ENCODE results near the gene GRIN3B.
A peak's percentile ranks its signal among the peaks of the same experiment; 100 is the strongest.
"Not testable (repeated sequence)": the region's sequence is repeated elsewhere in the genome, so short reads cannot be mapped to it uniquely, and the experiment has no call there.

The GRIN3B gene

GRCh38 chr19:1019980-1020867, 20.0 kb downstream of the GRIN3B start:
- Histone ChIP-seq H3K56ac (ENCODE audit: low read length) (peak overlapping the region; percentile 96), H3K27me3 (ENCODE audit: insufficient read depth, low read length, poor library complexity) (no peaks in the 10 kb centered on the region), H4K5ac (ENCODE audit: low read length) (no peak overlapping the region), H3K27ac (ENCODE audit: low read depth, low read length) (peak overlapping the region; percentile 63), H3K4me3 (ENCODE audit: low read length) (peak overlapping the region; percentile 77), H2BK15ac (replicated peaks; ENCODE audit: low read depth) (no peak overlapping the region), H2BK5ac (ENCODE audit: low read length) (no peak overlapping the region), H3K4me1 (ENCODE audit: control insufficient read depth, low read depth, low read length) (peaks cover 6% of the 10 kb centered on the region), H3K23ac (ENCODE audit: low read length) (no peak overlapping the region), H3K4ac (ENCODE audit: low read depth, low read length) (peak overlapping the region; percentile 44), H2AK5ac (ENCODE audit: low read length) (no peak overlapping the region), H3K79me2 (ENCODE audit: control insufficient read depth, insufficient read depth, low read length) (peaks cover 55% of the 10 kb centered on the region), H3K9ac (ENCODE audit: low read length) (peak overlapping the region; percentile 87), H4K8ac (ENCODE audit: low read depth, low read length) (no peak overlapping the region), H3K79me1 (ENCODE audit: low read length) (peaks cover 23% of the 10 kb centered on the region), H3K18ac (ENCODE audit: low read length) (peak overlapping the region; percentile 97), H2BK120ac (ENCODE audit: low read depth, low read length) (no peak overlapping the region), H3K36me3 (ENCODE audit: control insufficient read depth, insufficient read depth, low read length) (no peaks in the 10 kb centered on the region), H3K4me2 (ENCODE audit: low read length) (peak overlapping the region; percentile 85)
- WGBS (ENCODE audit: extremely low coverage, insufficient coverage, low lambda C conversion rate): no CpG with 5 or more reads among the region's 60 CpGs
- DNase-seq: peak; percentile 64

DNA sequence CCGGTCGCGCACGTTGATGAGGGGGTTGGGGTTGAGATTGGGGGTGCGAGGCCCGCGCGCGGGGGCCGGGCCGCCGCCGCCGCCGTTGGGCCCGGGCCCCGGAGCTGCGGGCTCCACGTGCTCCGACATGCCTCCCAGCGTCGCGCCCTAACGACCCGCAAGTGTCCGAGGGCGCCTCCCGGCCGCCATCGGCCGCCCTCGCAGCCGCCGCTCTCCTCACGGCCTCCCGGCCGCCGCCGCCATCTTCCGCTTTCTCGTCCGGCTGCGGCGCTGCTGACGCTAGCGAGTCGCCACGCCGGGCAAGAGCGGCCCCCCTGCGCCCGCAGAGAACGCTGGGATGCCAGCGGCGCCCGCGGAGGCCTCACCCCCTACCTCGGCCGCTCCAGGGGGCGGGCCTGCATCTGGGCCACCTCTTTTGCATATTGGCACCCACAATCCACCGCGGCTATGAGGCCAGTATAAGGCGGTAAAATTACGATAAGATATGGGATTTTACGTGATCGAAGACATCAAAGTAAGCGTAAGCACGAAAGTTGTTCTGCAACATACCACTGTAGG, 20.7 kb downstream of the GRIN3B start, which contains the start of gene TMEM259:
Gene TMEM259 (minus strand): TSS at position 256 of the 558 bp plus-strand sequence. CDS start 127 bp downstream, at position 129.
- H2BK120ac ChIP-seq (ENCODE audit: low read depth, low read length): no peak within 1 kb of the TSS
- no peaks in the 10 kb centered on the region for H3K27me3 ChIP-seq (ENCODE audit: insufficient read depth, low read length, poor library complexity)
- H4K8ac ChIP-seq (ENCODE audit: low read depth, low read length): no peak within 1 kb of the TSS
- H2BK15ac ChIP-seq (replicated peaks; ENCODE audit: low read depth): no peak within 1 kb of the TSS
- H3K56ac ChIP-seq (ENCODE audit: low read length): peak within 1 kb of the TSS; percentile 96
- peak; percentile 97 for DNase-seq
- H4K5ac ChIP-seq (ENCODE audit: low read length): no peak within 1 kb of the TSS
- peaks cover 6% of the 10 kb centered on the region for H3K4me1 ChIP-seq (ENCODE audit: control insufficient read depth, low read depth, low read length)
- H3K23ac ChIP-seq (ENCODE audit: low read length): no peak within 1 kb of the TSS
- peak within 1 kb of the TSS; percentile 64 for H2BK5ac ChIP-seq (ENCODE audit: low read length)
- peak within 1 kb of the TSS; percentile 63 for H3K27ac ChIP-seq (ENCODE audit: low read depth, low read length)
- peak within 1 kb of the TSS; percentile 77 for H3K4me3 ChIP-seq (ENCODE audit: low read length)
- peak within 1 kb of the TSS; percentile 44 for H3K4ac ChIP-seq (ENCODE audit: low read depth, low read length)
- no CpG with 5 or more reads among the region's 68 CpGs for WGBS (ENCODE audit: extremely low coverage, insufficient coverage, low lambda C conversion rate)
- no peak within 1 kb of the TSS for H2AK5ac ChIP-seq (ENCODE audit: low read length)
- H3K9ac ChIP-seq (ENCODE audit: low read length): peak within 1 kb of the TSS; percentile 87
- peak within 1 kb of the TSS; percentile 85 for H3K4me2 ChIP-seq (ENCODE audit: low read length)
- H3K18ac ChIP-seq (ENCODE audit: low read length): peak within 1 kb of the TSS; percentile 97
- peaks cover 47% of the 10 kb centered on the region for H3K79me2 ChIP-seq (ENCODE audit: control insufficient read depth, insufficient read depth, low read length)
- no peaks in the 10 kb centered on the region for H3K36me3 ChIP-seq (ENCODE audit: control insufficient read depth, insufficient read depth, low read length)
- H3K79me1 ChIP-seq (ENCODE audit: low read length): peaks cover 17% of the 10 kb centered on the region

DNA sequence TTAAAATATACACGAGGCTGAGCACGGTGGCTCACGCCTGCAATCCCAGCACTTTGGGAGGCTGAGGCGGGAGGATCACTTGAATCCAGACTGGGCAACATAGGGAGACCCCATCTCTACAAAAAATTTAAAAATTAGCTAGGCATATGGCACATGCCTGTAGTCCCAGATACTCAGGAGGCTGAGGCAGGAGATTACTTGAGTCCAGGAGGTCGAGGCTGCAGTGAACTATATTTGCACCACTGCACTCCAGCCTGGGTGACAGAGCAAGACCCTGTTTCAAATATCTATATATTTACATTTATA, 23.6 kb downstream of the GRIN3B start:
- not testable (repeated sequence) for H3K4me3 ChIP-seq (ENCODE audit: low read length); H3K4ac ChIP-seq (ENCODE audit: low read depth, low read length); H3K23ac ChIP-seq (ENCODE audit: low read length); H2AK5ac ChIP-seq (ENCODE audit: low read length); H3K36me3 ChIP-seq (ENCODE audit: control insufficient read depth, insufficient read depth, low read length); H3K56ac ChIP-seq (ENCODE audit: low read length); H4K8ac ChIP-seq (ENCODE audit: low read depth, low read length); H3K9ac ChIP-seq (ENCODE audit: low read length); DNase-seq; H4K5ac ChIP-seq (ENCODE audit: low read length); H3K79me1 ChIP-seq (ENCODE audit: low read length); H3K4me2 ChIP-seq (ENCODE audit: low read length); H3K18ac ChIP-seq (ENCODE audit: low read length); H3K27me3 ChIP-seq (ENCODE audit: insufficient read depth, low read length, poor library complexity); H3K27ac ChIP-seq (ENCODE audit: low read depth, low read length); H2BK15ac ChIP-seq (replicated peaks; ENCODE audit: low read depth); H2BK5ac ChIP-seq (ENCODE audit: low read length); H2BK120ac ChIP-seq (ENCODE audit: low read depth, low read length); H3K4me1 ChIP-seq (ENCODE audit: control insufficient read depth, low read depth, low read length)
- peaks cover 41% of the 10 kb centered on the region for H3K79me2 ChIP-seq (ENCODE audit: control insufficient read depth, insufficient read depth, low read length)
- no CpG with 5 or more reads among the region's 5 CpGs for WGBS (ENCODE audit: extremely low coverage, insufficient coverage, low lambda C conversion rate)

DNA sequence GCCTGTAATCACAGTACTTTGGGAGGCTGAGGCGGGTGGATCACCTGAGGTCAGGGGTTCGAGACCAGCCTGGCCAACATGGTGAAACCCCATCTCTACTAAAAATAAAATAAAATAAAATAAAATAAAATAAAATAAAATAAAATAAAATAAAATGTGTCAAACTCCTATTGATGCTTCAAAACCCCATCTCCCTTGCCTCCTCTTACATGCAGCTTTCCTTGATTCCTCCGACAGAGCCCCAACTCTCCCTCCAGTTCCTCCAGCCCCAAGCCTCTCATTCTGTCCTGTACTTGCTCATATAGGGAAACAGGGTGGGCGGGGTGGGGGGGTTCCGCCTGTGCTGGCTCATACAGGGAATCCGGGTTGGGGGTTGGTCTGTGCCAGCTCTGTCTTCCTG, 24.9 kb downstream of the GRIN3B start:
- not testable (repeated sequence) for H3K27ac ChIP-seq (ENCODE audit: low read depth, low read length); H3K18ac ChIP-seq (ENCODE audit: low read length); H4K5ac ChIP-seq (ENCODE audit: low read length); H2BK5ac ChIP-seq (ENCODE audit: low read length); H3K56ac ChIP-seq (ENCODE audit: low read length); H3K4me3 ChIP-seq (ENCODE audit: low read length); H2BK15ac ChIP-seq (replicated peaks; ENCODE audit: low read depth); H3K23ac ChIP-seq (ENCODE audit: low read length); H3K4ac ChIP-seq (ENCODE audit: low read depth, low read length); H3K4me2 ChIP-seq (ENCODE audit: low read length); H3K9ac ChIP-seq (ENCODE audit: low read length); H3K36me3 ChIP-seq (ENCODE audit: control insufficient read depth, insufficient read depth, low read length); H2BK120ac ChIP-seq (ENCODE audit: low read depth, low read length); H2AK5ac ChIP-seq (ENCODE audit: low read length); H3K4me1 ChIP-seq (ENCODE audit: control insufficient read depth, low read depth, low read length); DNase-seq; H3K27me3 ChIP-seq (ENCODE audit: insufficient read depth, low read length, poor library complexity); H4K8ac ChIP-seq (ENCODE audit: low read depth, low read length); H3K79me1 ChIP-seq (ENCODE audit: low read length)
- WGBS (ENCODE audit: extremely low coverage, insufficient coverage, low lambda C conversion rate): no CpG with 5 or more reads among the region's 6 CpGs
- H3K79me2 ChIP-seq (ENCODE audit: control insufficient read depth, insufficient read depth, low read length): peaks cover 37% of the 10 kb centered on the region

- H2AK5ac ChIP-seq (ENCODE audit: low read length): peak within 1 kb of the TSS; percentile 65
- H3K4me3 ChIP-seq (ENCODE audit: low read length): peak within 1 kb of the TSS; percentile 94
- no peaks in the 10 kb centered on the region for H3K36me3 ChIP-seq (ENCODE audit: control insufficient read depth, insufficient read depth, low read length)
- H2BK15ac ChIP-seq (replicated peaks; ENCODE audit: low read depth): no peak within 1 kb of the TSS
- H2BK120ac ChIP-seq (ENCODE audit: low read depth, low read length): peak within 1 kb of the TSS; percentile 52
- no peaks in the 10 kb centered on the region for H3K27me3 ChIP-seq (ENCODE audit: insufficient read depth, low read length, poor library complexity)
- peak within 1 kb of the TSS; percentile 97 for H3K27ac ChIP-seq (ENCODE audit: low read depth, low read length)
- H3K4ac ChIP-seq (ENCODE audit: low read depth, low read length): peak within 1 kb of the TSS; percentile 95
- H4K8ac ChIP-seq (ENCODE audit: low read depth, low read length): peak within 1 kb of the TSS; percentile 29
- peak within 1 kb of the TSS; percentile 84 for H3K4me2 ChIP-seq (ENCODE audit: low read length)
- peak within 1 kb of the TSS; percentile 98 for H3K9ac ChIP-seq (ENCODE audit: low read length)
- no peak within 1 kb of the TSS for H4K5ac ChIP-seq (ENCODE audit: low read length)
- peaks cover 36% of the 10 kb centered on the region for H3K79me2 ChIP-seq (ENCODE audit: control insufficient read depth, insufficient read depth, low read length)
- H3K23ac ChIP-seq (ENCODE audit: low read length): peak within 1 kb of the TSS; percentile 94
- peaks cover 3% of the 10 kb centered on the region for H3K79me1 ChIP-seq (ENCODE audit: low read length)
- peak within 1 kb of the TSS; percentile 89 for H3K18ac ChIP-seq (ENCODE audit: low read length)
- WGBS (ENCODE audit: extremely low coverage, insufficient coverage, low lambda C conversion rate): no CpG with 5 or more reads among the region's 63 CpGs
- no peaks in the 10 kb centered on the region for H3K4me1 ChIP-seq (ENCODE audit: control insufficient read depth, low read depth, low read length)
- peak; percentile 89 for DNase-seq
- peak within 1 kb of the TSS; percentile 97 for H3K56ac ChIP-seq (ENCODE audit: low read length)
- peak within 1 kb of the TSS; percentile 88 for H2BK5ac ChIP-seq (ENCODE audit: low read length)
These were observed 26.0 kb downstream of the GRIN3B start, which contains the start of gene CNN2 for GRCh38 chr19:1025960-1026782. TSS of gene CNN2 (plus strand) at chr19:1026608. CDS start at chr19:1026662, 54 bp downstream.

Measured in mesendoderm (in vitro differentiated cells).